GM10248 (cell line): Measurements from ENCODE around the gene FAM78B.
A peak's percentile ranks its signal among the peaks of the same experiment; 100 is the strongest.

ENCODE experiments used
- CTCF ChIA-PET: fragments of 300-600 bp; sonication (Branson Sonifier 250); formaldehyde crosslinking; extraction: SDS; loops from one replicate; lab custom pipeline; 2021; ENCODE audit warnings: antibody characterized with exemption; lab: Yijun Ruan, JAX
- POLR2A ChIA-PET: fragments of 350-650 bp; sonication (Branson Sonifier 250); formaldehyde crosslinking; extraction: SDS; loops from one replicate; lab custom pipeline; 2020; ENCODE audit warnings: antibody characterized with exemption; lab: Yijun Ruan, JAX
- DNase-seq: peaks from one replicate; pipeline ENCODE4 v3.0.0; 2012; ENCODE audit errors: extremely low spot score
- CTCF ChIP-seq: IDR thresholded peaks from 2 replicates; pipeline ENCODE4 v1.5.1; 2012; ENCODE audit warnings: mild to moderate bottlenecking, low read depth; ENCODE audit errors: extremely low read depth, missing control alignments, control extremely low read depth

FAM78B gene

DNA sequence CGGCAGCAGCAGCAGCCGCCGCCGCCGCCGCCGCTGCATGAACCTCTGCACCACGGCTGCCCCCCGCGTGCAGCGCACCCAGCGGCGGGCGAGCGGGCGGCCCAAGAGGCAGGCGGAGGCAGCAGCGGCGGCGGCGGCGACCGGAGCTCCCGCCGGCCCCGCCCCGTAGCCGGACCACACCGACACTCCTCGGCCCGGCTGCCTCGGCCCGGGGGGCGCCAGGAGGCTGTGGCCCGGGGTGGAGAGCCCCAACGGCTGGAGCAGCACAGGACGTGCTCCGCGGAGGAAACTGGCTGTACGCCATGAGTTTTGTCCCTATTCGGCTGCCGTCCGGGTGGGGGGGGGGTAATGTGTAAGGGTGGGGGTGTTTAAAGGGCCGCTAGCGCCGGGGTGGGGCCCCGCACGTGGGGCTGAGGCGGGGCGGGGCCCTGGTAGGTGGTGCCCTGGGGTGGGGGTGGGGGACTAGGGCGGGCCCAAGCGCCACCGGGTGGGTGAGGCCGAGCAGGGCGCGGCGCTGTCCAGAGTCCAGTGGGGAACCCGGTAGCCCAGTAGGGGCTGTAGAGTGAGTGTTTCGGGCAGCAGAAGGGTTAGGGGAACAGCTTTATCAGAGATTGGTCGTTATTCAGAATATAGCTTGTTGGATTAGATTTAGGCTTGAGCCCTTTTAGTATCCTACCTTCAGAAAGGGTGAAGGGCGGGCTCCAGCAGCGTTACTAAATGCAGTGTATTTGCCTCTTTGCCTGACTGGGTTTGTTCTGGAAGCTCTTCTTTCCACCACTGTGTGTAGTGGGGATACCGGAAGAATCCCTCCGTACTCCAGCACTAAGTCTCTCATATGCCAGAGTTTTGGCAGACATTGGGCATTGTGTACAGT, at the start of gene FAM78B:
TSS of gene FAM78B (minus strand) at position 304 of the 874 bp plus-strand sequence. CDS start 753 bp downstream, outside the sequence.
- ChIA-PET CTCF (interaction anchor here (1.2 to 1.4 kb wide), 2 partner anchors 15 to 313 kb away, joined by 3 to 4 read pairs; no protein-coding TSS in a partner anchor), POLR2A (no interaction called here)
- TF ChIP-seq CTCF: no peak
- DNase-seq: peak; percentile 89

GRCh38 chr1:166202546-166202945, 35.7 kb upstream of the FAM78B start:
- POLR2A ChIA-PET: no interaction called here
- CTCF ChIA-PET: interaction anchor here (1.8 kb wide), 1 partner anchor 20 kb away, joined by 6 read pairs; no protein-coding TSS in a partner anchor
- no peak for TF ChIP-seq CTCF
- no peak for DNase-seq

DNA sequence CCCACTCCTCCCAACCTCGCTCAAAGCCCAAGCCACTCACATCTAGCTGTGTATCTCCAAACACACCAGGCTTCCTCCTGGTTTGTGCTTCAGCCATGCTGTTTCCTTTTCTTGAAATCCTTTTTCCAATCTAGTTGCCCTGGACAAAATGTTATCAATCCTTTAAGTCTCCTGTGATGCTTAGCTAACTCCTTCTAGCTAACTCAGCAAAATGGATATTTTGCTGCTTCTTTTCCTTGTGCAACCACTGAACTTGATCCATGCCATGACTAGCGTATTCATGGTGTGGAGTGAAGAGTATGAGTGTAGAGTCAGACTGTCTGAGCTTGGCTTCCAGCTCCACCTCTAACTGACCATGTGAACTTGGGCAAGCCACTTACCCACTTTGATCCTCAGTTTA, 33.9 kb upstream of the FAM78B start:
- DNase-seq: no peak
- no peak for TF ChIP-seq CTCF
- CTCF ChIA-PET: interaction anchor here (0.7 to 1.8 kb wide), 2 partner anchors 14 to 19 kb away, joined by 3 to 6 read pairs; no protein-coding TSS in a partner anchor
- POLR2A ChIA-PET: no interaction called here

DNA sequence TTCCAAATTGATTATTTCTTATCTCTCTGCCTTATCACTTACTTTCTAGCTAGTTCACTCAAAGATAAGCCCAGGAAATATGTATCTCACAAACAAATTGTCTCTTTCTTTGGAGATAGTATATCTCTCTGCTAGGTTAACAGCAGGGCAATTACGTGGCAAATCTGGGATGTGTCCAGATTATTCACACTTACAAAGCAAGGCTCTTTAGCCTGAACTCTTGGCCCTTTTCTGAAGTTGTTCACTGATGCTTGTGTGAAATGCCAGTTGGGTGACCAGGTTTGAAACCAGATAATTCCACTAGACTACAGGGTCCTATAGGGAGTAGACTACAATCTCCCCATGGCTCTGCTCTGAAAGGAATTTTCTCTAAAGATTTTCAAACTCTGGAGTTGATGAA, 30.8 kb upstream of the FAM78B start:
- CTCF ChIA-PET: interaction anchor here (1.2 kb wide), 1 partner anchor 9 kb away, joined by 3 read pairs; no protein-coding TSS in a partner anchor
- DNase-seq: no peak
- no peak for TF ChIP-seq CTCF
- POLR2A ChIA-PET: interaction anchor here (0.6 kb wide), 1 partner anchor 280 kb away, joined by 3 read pairs; no protein-coding TSS in a partner anchor

DNA sequence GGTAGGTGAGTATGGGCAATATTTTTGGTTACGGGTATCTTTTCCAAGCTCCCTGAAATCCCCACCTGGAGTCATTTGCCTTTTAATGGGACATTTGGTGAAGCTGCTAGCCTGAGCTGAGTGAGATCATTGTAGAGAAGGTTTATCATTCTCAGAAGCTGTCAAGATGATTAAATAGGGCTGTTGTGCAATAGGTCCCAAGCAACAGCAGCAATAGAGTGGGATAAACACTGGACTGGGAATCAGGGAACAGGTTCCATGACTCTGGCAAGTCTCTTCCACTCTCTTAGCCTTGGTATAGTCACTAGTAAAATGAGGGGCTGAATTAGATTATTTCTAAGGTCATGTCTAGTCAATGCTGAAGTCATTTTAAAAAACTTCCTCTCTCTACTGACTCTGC, 30.3 kb upstream of the FAM78B start:
- ChIA-PET CTCF (no interaction called here), POLR2A (interaction anchor here (0.6 kb wide), 1 partner anchor 280 kb away, joined by 3 read pairs; no protein-coding TSS in a partner anchor)
- DNase-seq: no peak
- no peak for TF ChIP-seq CTCF

DNA sequence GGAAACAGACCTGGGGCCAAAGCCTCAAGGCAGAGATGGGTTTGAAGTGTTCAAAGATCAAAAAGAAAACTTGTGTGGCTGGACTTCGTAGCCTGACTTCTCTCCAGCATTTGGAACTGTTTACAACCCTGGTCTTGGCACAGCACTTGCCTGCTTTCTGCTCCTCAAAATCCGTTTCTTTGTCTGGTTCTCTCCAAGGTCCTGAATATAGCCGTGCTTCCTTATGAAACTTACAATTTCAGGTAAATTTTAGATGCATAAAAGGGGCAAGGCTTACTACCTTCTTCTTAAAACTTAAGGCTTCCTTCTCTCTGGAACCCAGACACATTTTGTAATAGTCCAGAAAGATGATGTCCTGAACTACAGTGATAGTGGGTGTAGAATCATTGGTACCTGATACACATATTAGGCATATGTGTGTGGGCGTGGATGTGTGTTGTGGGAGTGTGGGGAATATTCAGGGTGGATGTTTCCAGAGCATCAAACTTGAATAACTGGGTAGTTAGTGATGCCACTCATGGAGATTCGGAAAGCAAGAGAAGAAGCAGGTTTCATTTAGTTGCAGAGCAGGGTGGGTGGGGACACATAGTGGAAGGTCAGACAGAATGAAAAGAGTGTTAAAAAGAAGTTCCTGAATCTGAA, 26.4 kb upstream of the FAM78B start:
- TF ChIP-seq CTCF: no peak
- ChIA-PET POLR2A (no interaction called here), CTCF (no interaction called here)
- DNase-seq: no peak
